HG03045 (cell line): ENCODE results near the gene TIGD7.
"Not testable (repeated sequence)": the region's sequence is repeated elsewhere in the genome, so short reads cannot be mapped to it uniquely, and the experiment has no call there.

Source experiments
- ATAC-seq: cut with Tn5 transposase; IDR thresholded peaks from one replicate; pipeline ENCODE4 v1.9.1; 2021; ENCODE audit warnings: mild to moderate bottlenecking, moderate library complexity; ENCODE audit not compliant: unreplicated experiment

TIGD7 gene

GRCh38 chr16:3282730-3283542 is 22.3 kb downstream of the TIGD7 start, which contains the start of gene ZNF263:
Gene ZNF263 (plus strand): TSS chr16:3283491. CDS start chr16:3283819, 328 bp downstream.
- ATAC-seq: peak; percentile 75

- peak; percentile 18 for ATAC-seq
Measured at GRCh38 chr16:3282103-3282729, 23.0 kb downstream of the TIGD7 start.

GRCh38 chr16:3281222-3281820 is 23.9 kb downstream of the TIGD7 start:
- ATAC-seq: no peak

- no peak for ATAC-seq
Measured at GRCh38 chr16:3276679-3277078, 28.6 kb downstream of the TIGD7 start.

- no peak for ATAC-seq
Measured at GRCh38 chr16:3274947-3275346, 30.3 kb downstream of the TIGD7 start.

- no peak for ATAC-seq
Measured at GRCh38 chr16:3274490-3274889, 30.7 kb downstream of the TIGD7 start.

- not testable (repeated sequence) for ATAC-seq
Measured at GRCh38 chr16:3271281-3271680, 33.9 kb downstream of the TIGD7 start.

GRCh38 chr16:3270718-3271117 is 34.5 kb downstream of the TIGD7 start:
- not testable (repeated sequence) for ATAC-seq

GRCh38 chr16:3268294-3268693 is 36.9 kb downstream of the TIGD7 start:
- ATAC-seq: no peak

- ATAC-seq: no peak
Measured at GRCh38 chr16:3266873-3267537, 38.2 kb downstream of the TIGD7 start.

GRCh38 chr16:3264137-3265036 is 40.8 kb downstream of the TIGD7 start:
- peak; percentile 72 for ATAC-seq

- ATAC-seq: no peak
Measured at GRCh38 chr16:3262517-3262916, 42.7 kb downstream of the TIGD7 start.

- no peak for ATAC-seq
Measured at GRCh38 chr16:3259836-3260235, 45.4 kb downstream of the TIGD7 start.

- no peak for ATAC-seq
Measured at GRCh38 chr16:3256866-3257465, 48.3 kb downstream of the TIGD7 start.

- ATAC-seq: no peak
Measured at GRCh38 chr16:3256146-3256865, 48.9 kb downstream of the TIGD7 start, which contains the start of gene MEFV. Gene MEFV (minus strand): TSS chr16:3256633. CDS start chr16:3256587, 46 bp downstream.

- no peak for ATAC-seq
Measured at GRCh38 chr16:3254309-3254708, 50.9 kb downstream of the TIGD7 start.

- no peak for ATAC-seq
Measured at GRCh38 chr16:3252967-3253366, 52.3 kb downstream of the TIGD7 start.

GRCh38 chr16:3249451-3249850 is 55.8 kb downstream of the TIGD7 start:
- no peak for ATAC-seq

- no peak for ATAC-seq
Measured at GRCh38 chr16:3249020-3249419, 56.2 kb downstream of the TIGD7 start.
